H1 (cell line): ENCODE data around the gene CNPY4. TPM values are rescaled to one million over a fixed set of nuclear protein-coding genes. Genes with fewer than 3 reads are reported as not detected.
A peak's percentile ranks its signal among the peaks of the same experiment; 100 is the strongest.

Experiments
- CTCF ChIA-PET: fragments of 300-600 bp; sonication (Branson Sonifier 250); formaldehyde crosslinking; loops from one replicate; lab custom pipeline; 2021; ENCODE audit not compliant: partially characterized antibody; lab: Charles Lee
- POLR2A ChIA-PET: fragments of 300-600 bp; sonication (Branson Sonifier 250); formaldehyde crosslinking; loops from one replicate; lab custom pipeline; 2021; ENCODE audit warnings: inconsistent platforms; ENCODE audit not compliant: partially characterized antibody; lab: Charles Lee
- DNase-seq, 2 experiments: peaks; one replicate each; pipeline versions ENCODE4 v3.0.0 to v3.0.0-alpha.2; 2010 to 2022; ENCODE audit warnings: low spot score in 2 of 2, low read depth in 1 of 2, mixed read lengths in 1 of 2
- FAIRE-seq: peaks from 2 replicates; lab custom pipeline; 2011; peaks lifted over from hg19 to GRCh38; lab: Jason Lieb, UNC
- H2AFZ ChIP-seq: 2 replicates; pipeline ENCODE4 v1.8.1; 2012; ENCODE audit warnings: low read length, inconsistent platforms
- H2AK5ac ChIP-seq: 2 replicates; pipeline ENCODE4 v1.6.1; 2013; ENCODE audit warnings: low read depth, low read length
- H2BK120ac ChIP-seq: replicated peaks from 2 replicates; pipeline ENCODE3; 2013; ENCODE audit warnings: low read depth, low read length, inconsistent platforms
- H2BK12ac ChIP-seq: 2 replicates; pipeline ENCODE4 v1.6.1; 2013; ENCODE audit warnings: low read depth, low read length
- H2BK15ac ChIP-seq: 2 replicates; pipeline ENCODE4 v1.6.1; 2013; ENCODE audit warnings: low read length
- H2BK20ac ChIP-seq: 2 replicates; pipeline ENCODE4 v1.6.1; 2013; ENCODE audit warnings: low read length
- H2BK5ac ChIP-seq: 2 replicates; pipeline ENCODE4 v1.6.1; 2013; ENCODE audit warnings: low read depth, low read length
- H3K14ac ChIP-seq: 2 replicates; pipeline ENCODE4 v1.6.1; 2013; ENCODE audit warnings: inconsistent platforms; ENCODE audit not compliant: insufficient read length
- H3K18ac ChIP-seq: 2 replicates; pipeline ENCODE4 v1.6.1; 2013; ENCODE audit warnings: low read length; ENCODE audit errors: extremely low read depth
- H3K23ac ChIP-seq: 2 replicates; pipeline ENCODE4 v1.6.1; 2013; ENCODE audit warnings: inconsistent platforms; ENCODE audit not compliant: insufficient read length
- H3K23me2 ChIP-seq: 2 replicates; pipeline ENCODE4 v1.6.1; 2013; ENCODE audit warnings: low read depth, low read length
- H3K27ac ChIP-seq: 2 replicates; pipeline ENCODE4 v1.6.1; 2011; ENCODE audit warnings: low read depth, low read length, inconsistent platforms
- H3K27me3 ChIP-seq, 4 experiments: replicated peaks in 1 of 4; 1 replicate in 1 of 4; 2 replicates in 3 of 4; pipeline versions ENCODE4 v1.6.1 to v1.8.1; 2011 to 2013; ENCODE audit warnings: low read length in 3 of 4, mild to moderate bottlenecking in 3 of 4, inconsistent platforms in 2 of 4, mixed read lengths in 2 of 4, moderate library complexity in 1 of 4; ENCODE audit not compliant: control insufficient read depth in 3 of 4, insufficient read depth in 3 of 4; ENCODE audit errors: extremely low read depth in 1 of 4
- H3K36me3 ChIP-seq, 4 experiments: 2 replicates each; pipeline versions ENCODE4 v1.6.1 to v1.8.1; 2011 to 2013; ENCODE audit warnings: mild to moderate bottlenecking in 4 of 4, low read length in 3 of 4, moderate library complexity in 2 of 4, control low read depth in 1 of 4, inconsistent platforms in 1 of 4; ENCODE audit not compliant: insufficient read depth in 4 of 4, control insufficient read depth in 2 of 4
- H3K4ac ChIP-seq: replicated peaks from 2 replicates; pipeline ENCODE3; 2013; ENCODE audit warnings: low read length, low read depth, mixed read lengths, inconsistent platforms; ENCODE audit not compliant: insufficient read length
- H3K4me1 ChIP-seq, 4 experiments: replicated peaks in 1 of 4; 1 replicate in 1 of 4; 2 replicates in 3 of 4; pipeline versions ENCODE4 v1.6.1 to v1.8.1; 2011 to 2013; ENCODE audit warnings: low read length in 3 of 4, inconsistent platforms in 2 of 4, mixed read lengths in 1 of 4; ENCODE audit not compliant: insufficient read depth in 4 of 4, control insufficient read depth in 3 of 4
- H3K4me2 ChIP-seq, 2 experiments: 2 replicates each; pipeline versions ENCODE4 v1.6.1 to v1.8.1; 2011 to 2013; ENCODE audit warnings: low read depth in 2 of 2, low read length in 2 of 2, control low read depth in 1 of 2, inconsistent platforms in 1 of 2, mild to moderate bottlenecking in 1 of 2; ENCODE audit not compliant: insufficient read depth in 1 of 2
- H3K4me3 ChIP-seq, 4 experiments: fragments of 200-600, 300-600 bp in 1 of 4; sonication (generic), shearing (Covaris generic), sonication (Bioruptor Twin) in 1 of 4; 2 replicates each; pipeline versions ENCODE4 v1.5.1 to v1.8.1; 2011 to 2016; ENCODE audit warnings: low read length in 4 of 4, low read depth in 3 of 4, control low read depth in 2 of 4, inconsistent platforms in 2 of 4, mild to moderate bottlenecking in 2 of 4, mixed read lengths in 1 of 4, moderate library complexity in 1 of 4; ENCODE audit not compliant: insufficient read depth in 2 of 4; ENCODE audit errors: extremely low read depth in 1 of 4
- H3K56ac ChIP-seq: replicated peaks from 2 replicates; pipeline ENCODE3; 2013; ENCODE audit warnings: low read depth, mild to moderate bottlenecking, mixed read lengths, low read length, inconsistent platforms; ENCODE audit not compliant: insufficient read length
- H3K79me1 ChIP-seq: 2 replicates; pipeline ENCODE4 v1.6.1; 2013; ENCODE audit warnings: low read depth, low read length, control low read depth
- H3K79me2 ChIP-seq, 2 experiments: 2 replicates each; pipeline versions ENCODE4 v1.6.1 to v1.8.1; 2012 to 2013; ENCODE audit warnings: low read length in 2 of 2, mild to moderate bottlenecking in 2 of 2, inconsistent platforms in 1 of 2; ENCODE audit not compliant: insufficient read depth in 2 of 2, control insufficient read depth in 1 of 2
- H3K9ac ChIP-seq, 4 experiments: replicated peaks in 1 of 4; 1 replicate in 1 of 4; 2 replicates in 3 of 4; pipeline versions ENCODE4 v1.6.1 to v1.8.1; 2011 to 2013; ENCODE audit warnings: low read depth in 3 of 4, low read length in 3 of 4, control low read depth in 2 of 4, mild to moderate bottlenecking in 2 of 4, moderate library complexity in 2 of 4, inconsistent platforms in 1 of 4; ENCODE audit errors: extremely low read depth in 1 of 4
- H3K9me3 ChIP-seq, 2 experiments: 2 replicates each; pipeline versions ENCODE4 v1.6.1 to v1.8.1; 2012 to 2013; ENCODE audit warnings: mild to moderate bottlenecking in 2 of 2, moderate library complexity in 2 of 2, control low read depth in 1 of 2, inconsistent platforms in 1 of 2, low read depth in 1 of 2, low read length in 1 of 2, mixed read lengths in 1 of 2; ENCODE audit not compliant: insufficient read depth in 2 of 2
- H4K20me1 ChIP-seq, 2 experiments: replicated peaks in 1 of 2; 2 replicates each; pipeline versions ENCODE3 to v1.8.1; 2011 to 2013; ENCODE audit warnings: inconsistent platforms in 2 of 2, low read length in 2 of 2, mild to moderate bottlenecking in 1 of 2; ENCODE audit not compliant: insufficient read depth in 2 of 2, control insufficient read depth in 1 of 2
- H4K5ac ChIP-seq: 2 replicates; pipeline ENCODE4 v1.6.1; 2013; ENCODE audit warnings: low read length, low read depth, mixed read lengths, inconsistent platforms; ENCODE audit not compliant: insufficient read length
- H4K8ac ChIP-seq: 2 replicates; pipeline ENCODE4 v1.8.0; 2013; ENCODE audit warnings: mild to moderate bottlenecking, moderate library complexity, low read length, inconsistent platforms; ENCODE audit not compliant: insufficient read depth; ENCODE audit errors: extremely low read depth
- H4K91ac ChIP-seq: replicated peaks from 2 replicates; pipeline ENCODE3; 2013; ENCODE audit warnings: low read length, mixed read lengths, inconsistent platforms; ENCODE audit not compliant: insufficient read length
- BACH1 ChIP-seq: IDR thresholded peaks from 2 replicates; pipeline ENCODE4 v1.6.1; 2012; ENCODE audit warnings: low read length, improper control_type of control experiment
- BRCA1 ChIP-seq: IDR thresholded peaks from 2 replicates; pipeline ENCODE4 v1.6.1; 2012; ENCODE audit warnings: low read depth, low read length, improper control_type of control experiment
- KDM1A ChIP-seq: fragments of 200-600, 300-600 bp; sonication (generic); IDR thresholded peaks from 2 replicates; pipeline ENCODE4 v1.7.1; 2016; ENCODE audit warnings: mild to moderate bottlenecking, low read length, borderline replicate concordance
- KDM4A ChIP-seq: IDR thresholded peaks from one replicate; pipeline ENCODE4 v1.7.1; 2012; ENCODE audit warnings: low read depth, mild to moderate bottlenecking, moderate library complexity, low read length, inconsistent platforms; ENCODE audit not compliant: severe bottlenecking
- NANOG ChIP-seq: IDR thresholded peaks from 2 replicates; pipeline ENCODE4 v1.6.1; 2011; ENCODE audit warnings: low read length, low read depth, mild to moderate bottlenecking, inconsistent platforms; ENCODE audit not compliant: insufficient read depth, poor library complexity, severe bottlenecking
- POLR2AphosphoS5 ChIP-seq: IDR thresholded peaks from 2 replicates; pipeline ENCODE4 v1.6.1; 2011; ENCODE audit warnings: low read depth, low read length
- TCF12 ChIP-seq: IDR thresholded peaks from 2 replicates; pipeline ENCODE4 v1.6.1; 2011; ENCODE audit warnings: low read depth, mild to moderate bottlenecking, low read length
- YY1 ChIP-seq: IDR thresholded peaks from 2 replicates; pipeline ENCODE4 v1.6.1; 2011; ENCODE audit warnings: low read depth, mild to moderate bottlenecking, low read length
- WGBS, 2 experiments: shearing (Covaris generic) in 1 of 2; methylation state at CpG; one replicate each; pipeline versions ENCODE4 v1.1.6 to v1.1.7; 2013 to 2015; ENCODE audit warnings: low lambda C conversion rate in 2 of 2, mixed read lengths in 2 of 2, inconsistent platforms in 1 of 2, low coverage in 1 of 2, missing lambda C conversion rate in 1 of 2; ENCODE audit not compliant: insufficient replicate concordance in 2 of 2, insufficient coverage in 1 of 2, insufficient read length in 1 of 2; ENCODE audit errors: extremely low coverage in 1 of 2, missing lambda C conversion rate in 1 of 2; 5-methylcytosine and 5-hydroxymethylcytosine counted together
- polyA plus RNA-seq, 7 experiments: library from polyadenylated mRNA; depleted of rRNA in 3 of 7; stranded (reverse) in 5 of 7; unstranded in 2 of 7; fragments of >200 nt in 5 of 7; fragments of 200-250 nt in 2 of 7; gene quantifications; 1 replicate in 5 of 7; 2 replicates in 1 of 7; 4 replicates in 1 of 7; pipeline versions ENCODE4 v1.2.1 to v1.2.3, GENCODE V29; 2011 to 2013; ENCODE audit warnings: missing spikeins in 2 of 7, mixed read lengths in 2 of 7
- total RNA-seq: library from RNA; stranded (reverse); fragmentation: NEBNext Ultra II Directional; extraction: Animal tissue kit (Norgen Biotek cat#: 25700); gene quantifications from 2 replicates; pipeline ENCODE4 v1.2.1, GENCODE V29; 2021
- TF ChIP-seq, protein P1 (sequence below), 3 experiments: IDR thresholded peaks; 1 replicate in 2 of 3; 2 replicates in 1 of 3; pipeline versions ENCODE4 v1.5.1 to v1.6.1; 2011; ENCODE audit warnings: low read length in 3 of 3, mild to moderate bottlenecking in 3 of 3, inconsistent platforms in 2 of 3, low read depth in 1 of 3, moderate library complexity in 1 of 3; ENCODE audit not compliant: insufficient read depth in 1 of 3; ENCODE audit errors: control extremely low read depth in 1 of 3

The CNPY4 gene
- total and polyA plus RNA-seq, 2 of the 8 experiments (the other 6 are each of a cell fraction or from before 2014, with no cell fraction given): 10.2 to 15.3 TPM

DNA sequence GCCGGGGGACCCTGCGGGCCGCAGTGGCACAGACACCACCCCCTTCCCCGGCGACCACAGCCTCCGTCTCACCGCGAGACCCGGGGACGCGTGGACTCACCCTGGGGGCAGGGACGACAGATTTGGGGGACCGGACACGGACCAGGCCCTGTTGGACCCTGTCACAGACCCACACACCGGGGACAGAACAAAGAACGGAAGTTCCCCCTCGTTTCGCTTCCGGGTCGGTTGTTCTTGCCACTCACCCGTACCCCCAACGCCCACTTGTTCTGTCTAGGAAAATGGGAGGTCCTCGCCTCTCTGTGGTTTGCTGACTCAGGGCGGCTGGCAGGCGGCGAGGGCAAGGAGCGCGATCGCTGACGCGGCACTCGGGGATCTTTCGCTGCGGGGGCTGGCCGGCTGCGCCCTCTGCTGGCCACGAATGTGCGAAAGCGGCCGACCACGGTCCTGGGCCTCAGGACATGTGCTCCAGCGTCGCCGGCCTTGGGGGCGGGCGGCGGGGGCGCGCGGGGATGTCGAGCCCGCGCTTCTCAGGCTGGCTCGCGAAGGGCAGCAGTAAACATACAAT lies 37.8 kb upstream of the CNPY4 start, which contains the start of gene ZNF3:
Gene ZNF3 (minus strand): TSS at position 189 of the 568 bp plus-strand sequence. CDS start 4,366 bp downstream, outside the sequence.
- Histone ChIP-seq H2AFZ (no peak within 1 kb of the TSS), H4K20me1 (peaks cover 1 to 3% of the 10 kb centered on the region in 2 experiments), H3K9me3 (peaks cover 4 to 7% of the 10 kb centered on the region in 2 experiments; a peak in 1 of 4 replicates), H2AK5ac (no peak within 1 kb of the TSS), H2BK15ac (no peak within 1 kb of the TSS), H3K36me3 (peaks cover 16 to 35% (median 26%) of the 10 kb centered on the region in 4 experiments), H3K4me3 (peak within 1 kb of the TSS; percentile 76 to 100 (median 96)), H2BK120ac (no peak within 1 kb of the TSS), H3K23ac (no peak within 1 kb of the TSS), H2BK20ac (no peak within 1 kb of the TSS), H2BK5ac (peak within 1 kb of the TSS; percentile 85), H4K5ac (peak within 1 kb of the TSS; percentile 68), H4K8ac (peak within 1 kb of the TSS; percentile 100), H3K4me2 (peak within 1 kb of the TSS; percentile 66 to 73), H3K79me2 (peaks cover 32 to 49% of the 10 kb centered on the region in 2 experiments), H4K91ac (peak within 1 kb of the TSS; percentile 74), H3K4ac (peak within 1 kb of the TSS; percentile 97), H3K14ac (no peak within 1 kb of the TSS), H3K9ac (peak within 1 kb of the TSS; percentile 94 to 97 (median 94)), H3K27ac (peak within 1 kb of the TSS; percentile 91), H3K56ac (peak within 1 kb of the TSS; percentile 92), H3K23me2 (peaks cover 6% of the 10 kb centered on the region; the same call in 1 of the 2 replicates), H3K18ac (no peak within 1 kb of the TSS; the same call in 1 of the 2 replicates), H2BK12ac (no peak within 1 kb of the TSS), H3K4me1 (peaks cover 0 to 9% (median 4%) of the 10 kb centered on the region in 4 experiments; a peak in 3 of 7 replicates), H3K27me3 (no peaks in the 10 kb centered on the region), H3K79me1 (peaks cover 4% of the 10 kb centered on the region; the same call in 1 of the 2 replicates)
- ChIA-PET CTCF (interaction anchor here (0.6 to 1.2 kb wide), 5 partner anchors 11 to 168 kb away, joined by 3 to 8 read pairs (median 4); partner anchors contain the start of genes AP4M1 and MCM7), POLR2A (interaction anchor here (0.6 to 19.6 kb wide), 14 partner anchors 12 to 242 kb away, joined by 3 to 722 read pairs (median 3); partner anchors contain the start of genes AP4M1, MCM7 and ZSCAN21)
- 2% methylated on average over 55 of the region's 55 CpGs; no CpG with 5 or more reads in 1 of the 2 experiments for WGBS, 2 experiments
- FAIRE-seq (no peak), DNase-seq (peak; percentile 97)
- peak; percentile 55 for TF ChIP-seq YY1
- peak; percentile 100 for TF ChIP-seq BACH1
- TF ChIP-seq BRCA1: no peak
- peak; percentile 96 for TF ChIP-seq POLR2AphosphoS5
- peak; percentile 42 for TF ChIP-seq KDM4A
- no peak; the same call in 1 of the 2 replicates for TF ChIP-seq KDM1A
- no peak for TF ChIP-seq TCF12
- peak; percentile 79 for TF ChIP-seq NANOG
- TF ChIP-seq, protein P1, sequence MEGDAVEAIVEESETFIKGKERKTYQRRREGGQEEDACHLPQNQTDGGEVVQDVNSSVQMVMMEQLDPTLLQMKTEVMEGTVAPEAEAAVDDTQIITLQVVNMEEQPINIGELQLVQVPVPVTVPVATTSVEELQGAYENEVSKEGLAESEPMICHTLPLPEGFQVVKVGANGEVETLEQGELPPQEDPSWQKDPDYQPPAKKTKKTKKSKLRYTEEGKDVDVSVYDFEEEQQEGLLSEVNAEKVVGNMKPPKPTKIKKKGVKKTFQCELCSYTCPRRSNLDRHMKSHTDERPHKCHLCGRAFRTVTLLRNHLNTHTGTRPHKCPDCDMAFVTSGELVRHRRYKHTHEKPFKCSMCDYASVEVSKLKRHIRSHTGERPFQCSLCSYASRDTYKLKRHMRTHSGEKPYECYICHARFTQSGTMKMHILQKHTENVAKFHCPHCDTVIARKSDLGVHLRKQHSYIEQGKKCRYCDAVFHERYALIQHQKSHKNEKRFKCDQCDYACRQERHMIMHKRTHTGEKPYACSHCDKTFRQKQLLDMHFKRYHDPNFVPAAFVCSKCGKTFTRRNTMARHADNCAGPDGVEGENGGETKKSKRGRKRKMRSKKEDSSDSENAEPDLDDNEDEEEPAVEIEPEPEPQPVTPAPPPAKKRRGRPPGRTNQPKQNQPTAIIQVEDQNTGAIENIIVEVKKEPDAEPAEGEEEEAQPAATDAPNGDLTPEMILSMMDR (IDR thresholded peaks at IDR 0.05; ENCODE audit: control extremely low read depth in 1 of 3, insufficient read depth in 1 of 3, low read depth in 1 of 3, low read length in 3 of 3): peak; percentile 84 to 94 (median 85)
